Panc1 (cell line): Measurements from ENCODE around the gene EML6. TPM values are rescaled to one million over a fixed set of nuclear protein-coding genes. Genes with fewer than 3 reads are reported as not detected.

Source experiments
- ATAC-seq: fragments of 200-7000 bp; cut with Tn5 transposase; 2 replicates; pipeline ENCODE4 v1.9.1; 2020; ENCODE audit warnings: mild to moderate bottlenecking, moderate library complexity
- BruUV-seq: library from RNA; stranded (reverse); fragments of 400-500 nt; replicated peaks from 2 replicates; lab custom pipeline; 2021; lab: Mats Ljungman, UMichigan
- CTCF ChIA-PET: fragments of 300-600 bp; sonication (Branson Sonifier 250); formaldehyde crosslinking; loops from one replicate; lab custom pipeline; 2022; ENCODE audit warnings: antibody characterized with exemption; lab: Charles Lee
- POLR2A ChIA-PET: fragments of 300-600 bp; sonication (Branson Sonifier 250); formaldehyde crosslinking; loops from one replicate; lab custom pipeline; 2022; ENCODE audit warnings: antibody characterized with exemption; lab: Charles Lee
- DNase-seq: peaks from one replicate; pipeline ENCODE4 v3.0.0-alpha.2; 2010; ENCODE audit warnings: low read depth, low spot score
- H3K27ac ChIP-seq: 2 replicates; pipeline ENCODE4 v1.5.1; 2011; ENCODE audit warnings: mild to moderate bottlenecking, low read length, inconsistent platforms
- H3K27me3 ChIP-seq: fragments of 200-500 bp; sonication (Bioruptor generic); 2 replicates; pipeline ENCODE4 v1.6.0; 2014; ENCODE audit warnings: low read length, inconsistent platforms; ENCODE audit not compliant: control insufficient read depth, insufficient read depth
- H3K36me3 ChIP-seq: fragments of 200-500 bp; sonication (Bioruptor generic); 2 replicates; pipeline ENCODE4 v1.5.1; 2014; ENCODE audit warnings: inconsistent platforms, mild to moderate bottlenecking, low read length, moderate library complexity; ENCODE audit not compliant: control insufficient read depth, insufficient read depth
- H3K4me1 ChIP-seq: 2 replicates; pipeline ENCODE4 v1.5.1; 2011; ENCODE audit warnings: inconsistent platforms, mild to moderate bottlenecking, low read length, moderate library complexity; ENCODE audit not compliant: control insufficient read depth, insufficient read depth
- H3K4me3 ChIP-seq, 2 experiments: 2 replicates each; pipeline ENCODE4 v1.5.1; 2011 to 2012; ENCODE audit warnings: low read depth in 2 of 2, low read length in 2 of 2, mild to moderate bottlenecking in 2 of 2, inconsistent platforms in 1 of 2, moderate library complexity in 1 of 2
- H3K9me3 ChIP-seq: fragments of 200-500 bp; sonication (Bioruptor generic); 2 replicates; pipeline ENCODE4 v1.5.1; 2014; ENCODE audit warnings: low read depth, mild to moderate bottlenecking, inconsistent platforms, low read length, moderate library complexity; ENCODE audit not compliant: control insufficient read depth, insufficient read depth
- POLR2AphosphoS5 ChIP-seq: IDR thresholded peaks from 2 replicates; pipeline ENCODE4 v1.6.1; 2012; ENCODE audit warnings: mild to moderate bottlenecking, low read depth, low read length, moderate library complexity
- REST ChIP-seq, 2 experiments: IDR thresholded peaks; 2 replicates each; pipeline ENCODE4 v1.6.1; 2011 to 2012; ENCODE audit warnings: low read depth in 2 of 2, control low read depth in 1 of 2, low read length in 1 of 2, mild to moderate bottlenecking in 1 of 2, moderate library complexity in 1 of 2; ENCODE audit not compliant: insufficient read depth in 1 of 2
- SIN3A ChIP-seq: IDR thresholded peaks from 2 replicates; pipeline ENCODE4 v1.6.1; 2012; ENCODE audit warnings: low read depth, mild to moderate bottlenecking, low read length, moderate library complexity, borderline replicate concordance; ENCODE audit not compliant: insufficient read depth
- TCF7L2 ChIP-seq: IDR thresholded peaks from 2 replicates; pipeline ENCODE4 v1.6.1; 2011; ENCODE audit warnings: mild to moderate bottlenecking, low read depth, low read length, inconsistent platforms
- in situ Hi-C: cut with HindIII; loops from 2 replicates; pipeline ENCODE4 v1.10.0; 2016; ENCODE audit warnings: low sequenced_read_pairs, low pct_unique_long_range_greater_than_20kb
- intact Hi-C: fragments of 100-400 bp; cut with micrococcal nuclease; formaldehyde crosslinking; loops from one replicate; pipeline ENCODE4 v1.10.0; 2022; ENCODE audit not compliant: unreplicated experiment
- total RNA-seq: library from RNA; stranded (reverse); gene quantifications from one replicate; pipeline ENCODE4 v1.2.1, GENCODE V29; 2021; ENCODE audit not compliant: unreplicated experiment
- TF ChIP-seq, protein P1 (sequence below): fragments of 450-650 bp; IDR thresholded peaks from 2 replicates; pipeline ENCODE4 v1.5.1; 2017; ENCODE audit warnings: mild to moderate bottlenecking

Gene EML6
- total RNA-seq, 1 experiment from 2014 or later, result 6.3 TPM

DNA sequence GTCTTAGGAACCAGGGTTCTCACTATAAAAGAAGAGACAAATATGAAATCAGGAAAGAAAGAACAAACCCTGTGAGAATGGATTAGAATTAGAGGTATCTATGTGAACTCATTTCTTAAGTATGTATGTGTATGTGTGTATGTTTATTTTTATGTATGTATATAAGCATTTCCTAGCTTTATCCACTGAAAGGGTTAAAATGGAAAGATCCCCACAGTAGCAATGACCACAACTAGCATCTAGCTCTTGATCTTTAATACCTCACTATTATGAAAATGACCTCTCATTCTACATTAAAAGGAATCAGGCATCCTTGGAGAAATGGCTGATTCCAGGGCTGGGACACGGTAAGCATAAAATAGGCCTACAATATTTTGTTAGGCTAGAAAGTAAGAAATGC lies 295.2 kb downstream of the EML6 start:
- H3K9me3 ChIP-seq, result no peaks in the 10 kb centered on the region
- ChIA-PET CTCF (no interaction called here), POLR2A (no interaction called here)
- peaks cover 54% of the 10 kb centered on the region for H3K4me1 ChIP-seq
- in situ Hi-C loops, result no loop called here
- H3K27ac ChIP-seq, result no peak overlapping the region
- ATAC-seq, result no peak
- intact Hi-C loops, result no loop called here
- no peak overlapping the region for H3K4me3 ChIP-seq
- BruUV-seq, result no TSS peak
- H3K27me3 ChIP-seq, result no peaks in the 10 kb centered on the region
- TF ChIP-seq REST (IDR thresholded peaks at IDR 0.05; ENCODE audit: insufficient read depth in 1 of 2, low read depth in 2 of 2, low read length in 1 of 2), result no peak
- TF ChIP-seq TCF7L2, result no peak
- TF ChIP-seq, protein P1, sequence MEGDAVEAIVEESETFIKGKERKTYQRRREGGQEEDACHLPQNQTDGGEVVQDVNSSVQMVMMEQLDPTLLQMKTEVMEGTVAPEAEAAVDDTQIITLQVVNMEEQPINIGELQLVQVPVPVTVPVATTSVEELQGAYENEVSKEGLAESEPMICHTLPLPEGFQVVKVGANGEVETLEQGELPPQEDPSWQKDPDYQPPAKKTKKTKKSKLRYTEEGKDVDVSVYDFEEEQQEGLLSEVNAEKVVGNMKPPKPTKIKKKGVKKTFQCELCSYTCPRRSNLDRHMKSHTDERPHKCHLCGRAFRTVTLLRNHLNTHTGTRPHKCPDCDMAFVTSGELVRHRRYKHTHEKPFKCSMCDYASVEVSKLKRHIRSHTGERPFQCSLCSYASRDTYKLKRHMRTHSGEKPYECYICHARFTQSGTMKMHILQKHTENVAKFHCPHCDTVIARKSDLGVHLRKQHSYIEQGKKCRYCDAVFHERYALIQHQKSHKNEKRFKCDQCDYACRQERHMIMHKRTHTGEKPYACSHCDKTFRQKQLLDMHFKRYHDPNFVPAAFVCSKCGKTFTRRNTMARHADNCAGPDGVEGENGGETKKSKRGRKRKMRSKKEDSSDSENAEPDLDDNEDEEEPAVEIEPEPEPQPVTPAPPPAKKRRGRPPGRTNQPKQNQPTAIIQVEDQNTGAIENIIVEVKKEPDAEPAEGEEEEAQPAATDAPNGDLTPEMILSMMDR, result no peak
- TF ChIP-seq SIN3A, result no peak
- TF ChIP-seq POLR2AphosphoS5, result no peak
- DNase-seq, result no peak
- H3K36me3 ChIP-seq, result peaks cover 2% of the 10 kb centered on the region; the same call in 1 of the 2 replicates

- POLR2A ChIA-PET, result no interaction called here
- DNase-seq (no peak), ATAC-seq (no peak)
- Histone ChIP-seq H3K27ac (no peak overlapping the region), H3K9me3 (no peaks in the 10 kb centered on the region), H3K36me3 (no peaks in the 10 kb centered on the region; the same call in 1 of the 2 replicates), H3K4me3 (no peak overlapping the region), H3K27me3 (no peaks in the 10 kb centered on the region), H3K4me1 (peaks cover 48% of the 10 kb centered on the region)
- BruUV-seq, result no TSS peak
- in situ Hi-C loops, result no loop called here
- CTCF ChIA-PET, result no interaction called here
- TF ChIP-seq REST (IDR thresholded peaks at IDR 0.05; ENCODE audit: insufficient read depth in 1 of 2, low read depth in 2 of 2, low read length in 1 of 2) (no peak), TCF7L2 (no peak)
- TF ChIP-seq, protein P1, result no peak
- intact Hi-C loops, result no loop called here
These were observed 296.2 kb downstream of the EML6 start for GRCh38 chr2:55019526-55020258.
